GM19468 (cell line): ENCODE results near the gene GEN1.

Experiments used
- ATAC-seq: cut with Tn5 transposase; IDR thresholded peaks from one replicate; pipeline ENCODE4 v1.9.1; 2021; ENCODE audit warnings: mild to moderate bottlenecking, moderate library complexity, moderate number of reproducible peaks; ENCODE audit not compliant: unreplicated experiment; ENCODE audit errors: extremely low read depth

Gene GEN1

GRCh38 chr2:17752892-17753802 lies 791 bp upstream of the GEN1 start:
- ATAC-seq = peak; percentile 8

DNA sequence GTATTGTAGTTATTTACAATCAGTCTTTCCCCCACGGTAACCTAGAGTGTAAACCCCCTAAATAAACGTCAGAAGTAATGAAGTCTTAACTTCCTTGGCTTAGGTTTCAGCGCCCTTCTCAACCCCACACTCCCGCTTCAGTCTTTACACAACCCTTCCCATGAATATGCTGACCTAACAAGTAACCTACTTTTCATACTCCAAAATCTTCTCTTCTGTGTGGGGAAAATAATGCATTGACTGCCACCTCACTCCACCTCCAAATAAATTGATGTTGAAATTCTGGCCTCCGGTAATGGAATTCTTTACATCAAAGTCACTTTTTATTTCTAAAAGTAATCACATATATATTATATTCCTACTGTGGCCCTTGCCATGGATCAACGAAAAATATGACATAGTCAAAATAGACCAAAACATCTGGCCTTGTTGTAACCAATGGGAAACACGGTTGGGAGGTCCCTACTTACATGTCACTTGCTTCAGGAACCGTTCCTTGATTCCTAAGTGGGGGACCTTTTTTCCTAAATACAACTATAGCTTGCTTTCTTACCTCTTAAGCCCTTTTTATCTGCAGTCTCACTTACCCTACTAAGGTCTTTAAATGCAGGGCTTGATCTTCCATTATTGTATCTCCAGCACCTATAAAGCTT lies 961 bp downstream of the GEN1 start:
- ATAC-seq = no peak

DNA sequence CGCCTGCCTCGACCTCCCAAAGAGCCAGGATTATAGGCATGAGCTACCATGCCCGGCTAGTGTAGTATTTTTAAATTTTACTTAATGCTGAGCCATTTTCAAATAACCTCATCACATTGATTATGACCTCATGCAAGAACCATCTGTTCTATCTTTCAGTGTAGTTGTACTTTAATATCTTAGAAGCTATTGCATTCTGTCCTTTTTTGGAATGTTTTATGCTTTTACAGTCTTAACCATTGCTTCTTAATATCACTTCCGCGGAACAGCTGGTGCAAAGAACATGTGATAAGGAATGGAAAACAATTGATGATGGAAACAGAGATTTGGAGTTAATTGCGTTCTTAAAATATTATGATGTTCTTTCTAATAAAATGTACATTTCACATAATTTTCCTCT lies 2.7 kb downstream of the GEN1 start:
- ATAC-seq = no peak

GRCh38 chr2:17757321-17757720 lies 3.4 kb downstream of the GEN1 start:
- ATAC-seq = no peak

- ATAC-seq = no peak
Measured at GRCh38 chr2:17758118-17758517, 4.2 kb downstream of the GEN1 start.

DNA sequence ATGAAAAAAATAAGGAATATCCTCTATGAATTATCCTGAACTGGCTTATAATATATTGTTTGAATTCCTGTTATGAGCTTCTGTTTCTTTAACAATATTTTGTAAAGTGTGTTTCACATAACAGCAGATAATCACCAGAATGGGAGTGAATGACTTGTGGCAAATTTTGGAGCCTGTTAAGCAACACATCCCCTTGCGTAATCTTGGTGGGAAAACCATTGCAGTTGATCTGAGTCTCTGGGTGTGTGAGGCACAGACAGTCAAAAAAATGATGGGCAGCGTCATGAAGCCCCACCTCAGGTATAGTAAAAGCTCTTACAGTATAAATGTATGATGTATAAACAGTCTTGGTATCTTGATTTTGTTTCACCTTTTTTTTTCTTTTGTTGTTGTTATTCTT lies 5.9 kb downstream of the GEN1 start:
- no peak for ATAC-seq

DNA sequence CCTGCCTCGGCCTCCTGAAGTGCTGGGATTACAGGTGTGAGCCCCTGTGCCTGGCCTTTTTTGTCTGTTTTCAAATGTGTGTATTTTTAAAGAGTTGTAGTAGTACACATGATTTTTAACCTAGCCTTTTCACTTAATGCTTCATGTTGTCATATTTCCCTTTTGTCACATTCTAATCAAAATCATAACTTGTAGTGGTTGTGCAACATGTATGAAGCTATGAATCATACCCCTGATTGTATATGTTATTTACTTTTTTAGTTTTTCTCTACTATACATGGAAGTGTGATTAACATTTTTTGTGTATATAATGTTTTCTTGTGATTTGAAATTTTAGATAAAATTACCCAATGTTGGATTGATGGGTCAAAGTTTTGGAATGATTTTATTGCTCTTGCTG lies 8.5 kb downstream of the GEN1 start:
- no peak for ATAC-seq

- ATAC-seq = no peak
Measured at GRCh38 chr2:17763641-17764333, 9.8 kb downstream of the GEN1 start.

DNA sequence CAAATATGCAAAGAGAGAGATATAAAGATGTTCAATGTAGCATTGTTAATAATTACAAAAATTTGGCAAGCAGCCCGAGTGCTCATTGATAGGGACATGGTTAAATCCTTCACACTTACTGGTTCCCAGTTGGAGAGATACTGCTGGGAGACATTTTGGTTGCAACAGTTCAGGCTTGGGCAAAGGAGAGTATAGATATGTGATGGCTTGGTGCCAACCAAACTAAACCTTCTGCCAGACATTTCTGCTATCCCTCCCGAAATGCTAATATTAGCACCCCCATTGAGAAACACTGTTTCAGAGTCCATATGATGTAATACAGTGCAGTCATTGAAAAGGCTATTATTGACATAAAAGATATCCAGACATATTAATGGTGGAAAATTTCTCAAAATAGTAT lies 11.5 kb downstream of the GEN1 start:
- ATAC-seq = no peak

DNA sequence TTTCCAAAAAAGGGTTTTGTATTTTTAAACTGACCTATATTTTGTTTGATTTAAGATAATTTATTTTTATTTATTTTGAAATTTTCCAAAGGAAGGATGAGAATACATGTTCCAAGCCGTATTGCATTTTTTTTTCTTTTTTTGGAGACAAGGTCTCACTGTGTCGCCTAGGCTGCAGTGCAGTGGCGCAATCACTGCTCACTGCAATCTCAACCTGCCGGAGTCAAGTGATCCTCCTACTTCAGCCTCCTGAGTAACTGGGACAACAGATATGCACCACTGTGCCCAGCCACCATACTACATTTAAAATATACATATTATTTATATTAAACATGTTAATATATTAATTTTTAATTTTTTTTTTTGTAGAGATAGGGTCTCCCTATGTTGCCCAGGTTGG lies 15.0 kb downstream of the GEN1 start:
- no peak for ATAC-seq

GRCh38 chr2:17771956-17772355 lies 18.0 kb downstream of the GEN1 start:
- ATAC-seq = no peak

DNA sequence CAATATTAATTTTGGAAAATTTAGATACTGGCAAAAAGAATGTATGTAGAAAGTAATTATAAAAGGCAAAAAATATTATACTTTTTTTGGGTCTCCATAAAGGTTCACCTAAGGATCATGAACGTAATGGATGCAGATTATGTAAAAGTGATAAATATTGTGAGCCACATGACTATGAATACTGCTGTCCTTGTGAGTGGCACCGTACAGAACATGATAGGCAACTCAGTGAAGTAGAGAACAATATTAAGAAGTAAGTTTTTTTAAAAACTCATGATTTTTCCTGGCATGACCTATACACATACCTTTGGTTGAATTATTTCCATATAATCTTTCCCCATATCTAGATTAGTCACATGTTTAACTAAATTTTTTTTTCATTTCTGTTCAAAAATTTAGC lies 18.6 kb downstream of the GEN1 start:
- no peak for ATAC-seq

- ATAC-seq = no peak
Measured at GRCh38 chr2:17780546-17780945, 26.6 kb downstream of the GEN1 start.

DNA sequence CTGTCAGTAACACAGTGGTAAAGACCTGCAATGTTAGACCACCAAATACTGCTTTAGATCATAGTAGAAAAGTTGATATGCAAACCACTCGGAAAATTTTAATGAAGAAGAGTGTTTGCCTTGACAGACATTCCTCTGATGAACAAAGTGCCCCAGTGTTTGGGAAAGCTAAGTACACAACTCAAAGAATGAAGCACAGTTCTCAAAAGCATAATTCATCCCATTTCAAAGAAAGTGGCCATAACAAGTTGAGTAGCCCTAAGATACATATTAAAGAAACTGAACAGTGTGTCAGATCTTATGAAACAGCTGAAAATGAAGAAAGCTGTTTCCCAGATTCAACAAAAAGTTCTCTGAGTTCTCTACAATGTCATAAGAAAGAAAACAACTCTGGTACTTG lies 27.5 kb downstream of the GEN1 start:
- no peak for ATAC-seq

- ATAC-seq = no peak
Measured at GRCh38 chr2:17786727-17787126, 32.8 kb downstream of the GEN1 start.

- no peak for ATAC-seq
Measured at GRCh38 chr2:17788773-17789172, 34.8 kb downstream of the GEN1 start.

GRCh38 chr2:17790536-17790935 lies 36.6 kb downstream of the GEN1 start:
- no peak for ATAC-seq

- no peak for ATAC-seq
Measured at GRCh38 chr2:17791121-17791816, 37.3 kb downstream of the GEN1 start.

- no peak for ATAC-seq
Measured at GRCh38 chr2:17791817-17792130, 37.8 kb downstream of the GEN1 start.

DNA sequence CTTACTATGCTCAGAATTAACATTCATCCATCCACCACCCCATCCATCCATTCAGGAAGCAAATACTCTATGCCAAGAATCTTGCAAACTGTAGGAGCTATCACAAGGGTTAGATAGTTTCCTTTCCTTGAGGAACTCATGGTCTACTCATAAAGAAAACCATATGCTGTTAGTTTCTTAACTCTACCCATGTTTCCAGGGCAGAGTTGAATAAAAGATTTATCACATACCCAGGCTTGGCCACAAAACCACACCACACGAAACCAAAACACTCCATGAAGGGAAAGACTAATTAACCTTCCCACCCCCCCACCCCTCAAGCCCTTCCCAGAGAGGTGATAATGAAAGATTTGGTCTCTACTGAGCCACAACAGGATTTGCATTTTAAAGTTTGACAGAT lies 38.6 kb downstream of the GEN1 start:
- no peak for ATAC-seq

DNA sequence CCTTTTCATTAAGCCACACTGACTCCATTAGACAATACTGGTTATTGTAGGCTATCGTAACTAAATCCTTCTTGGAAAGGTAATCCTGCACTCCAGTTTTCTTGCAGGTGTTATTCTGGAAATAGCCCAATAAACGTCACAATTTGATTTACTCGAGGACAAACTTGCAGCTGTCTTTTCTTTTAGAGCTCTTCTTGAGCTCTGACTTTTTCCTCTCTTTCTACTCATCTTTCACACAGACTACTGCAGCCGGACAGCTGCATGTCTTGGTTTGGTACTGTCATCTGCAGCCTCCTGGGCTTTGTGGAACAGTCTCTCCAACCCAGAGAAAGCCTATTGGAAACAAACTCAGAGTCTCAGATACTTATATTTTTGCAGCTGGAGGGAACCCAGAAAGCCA lies 39.4 kb downstream of the GEN1 start:
- ATAC-seq = no peak
